Measurements from ENCODE around the gene ZNF423. TPM values are rescaled to one million over a fixed set of nuclear protein-coding genes. Genes with fewer than 3 reads are reported as not detected.

The ZNF423 gene
- total RNA-seq, 1 donor from 2014 or later = 0.35 TPM

DNA sequence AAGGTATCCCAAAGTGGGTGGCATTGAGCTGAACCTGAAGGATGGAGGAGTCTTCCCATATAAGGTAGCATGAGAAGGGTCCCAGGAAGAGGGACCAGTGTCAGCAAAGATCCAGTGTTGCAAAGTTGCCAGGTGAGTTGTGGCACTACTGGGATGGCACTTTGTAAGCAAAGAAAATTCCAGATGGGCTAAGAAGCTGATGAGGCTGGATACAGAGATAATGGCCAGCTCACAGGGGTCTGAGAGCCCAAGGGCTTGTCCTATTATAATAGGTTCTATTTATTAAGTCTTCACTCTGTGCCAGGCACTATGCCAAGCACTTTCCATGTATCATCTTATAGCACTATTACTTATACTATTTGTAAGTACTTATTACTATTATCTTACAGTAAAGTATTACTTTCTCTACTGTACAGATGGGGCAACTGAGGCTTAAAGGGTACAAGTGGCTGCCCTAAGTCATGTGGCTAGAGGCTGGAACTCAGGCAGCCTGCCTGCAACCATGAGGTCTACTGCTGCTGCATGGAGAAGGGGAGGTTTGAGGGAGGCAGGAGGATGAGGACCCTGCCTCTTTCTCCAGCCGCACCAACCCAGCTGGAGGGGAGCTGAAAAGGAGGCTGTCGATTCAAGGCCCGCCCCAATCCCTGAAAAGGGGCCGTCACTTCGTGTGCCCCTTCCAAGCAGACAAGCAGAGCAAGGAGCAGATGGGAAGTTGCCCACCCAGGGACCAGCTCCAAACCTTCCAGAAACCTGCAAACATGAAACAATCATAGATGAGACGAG lies 395.8 kb downstream of the ZNF423 start:
- DNase-seq (ENCODE audit: low read depth) = no peak

DNA sequence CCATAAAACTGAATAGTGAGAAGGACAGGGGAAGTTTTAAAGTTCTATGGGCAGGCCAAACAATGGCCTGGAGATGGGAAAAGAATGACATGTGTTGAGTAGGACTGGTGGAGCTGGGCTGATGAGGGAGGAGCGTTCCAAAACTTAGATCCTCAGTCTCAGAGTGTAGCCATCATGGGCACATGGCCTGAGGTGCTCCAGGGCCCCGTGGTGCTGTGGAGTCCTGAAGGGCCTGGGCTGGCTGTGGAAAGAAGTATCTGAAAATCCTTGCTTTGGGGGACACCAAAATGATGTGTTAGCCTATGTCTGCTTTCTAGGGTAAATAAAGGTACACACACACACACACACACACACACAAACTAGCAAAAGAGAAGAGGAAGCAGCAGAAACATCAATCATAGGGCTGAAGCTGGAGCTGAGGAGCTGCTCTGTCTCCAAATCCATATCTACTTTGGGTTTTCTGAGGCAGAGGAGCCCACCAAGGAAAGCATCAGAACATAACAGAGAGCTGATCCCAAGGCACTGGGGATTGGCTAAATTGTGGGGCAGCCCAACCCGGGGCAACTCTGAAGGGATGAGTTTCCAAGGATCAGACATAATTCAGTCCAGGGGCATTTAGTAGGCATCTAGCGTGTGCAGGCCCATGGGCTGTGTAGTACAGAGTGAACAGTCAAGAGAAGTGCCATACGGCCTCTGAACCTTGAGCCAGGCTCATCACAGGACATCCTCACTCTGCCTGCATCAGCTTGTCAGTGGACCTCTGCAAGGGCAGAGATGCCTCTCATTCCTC lies 397.1 kb downstream of the ZNF423 start:
- no peak for DNase-seq (ENCODE audit: low read depth)

DNA sequence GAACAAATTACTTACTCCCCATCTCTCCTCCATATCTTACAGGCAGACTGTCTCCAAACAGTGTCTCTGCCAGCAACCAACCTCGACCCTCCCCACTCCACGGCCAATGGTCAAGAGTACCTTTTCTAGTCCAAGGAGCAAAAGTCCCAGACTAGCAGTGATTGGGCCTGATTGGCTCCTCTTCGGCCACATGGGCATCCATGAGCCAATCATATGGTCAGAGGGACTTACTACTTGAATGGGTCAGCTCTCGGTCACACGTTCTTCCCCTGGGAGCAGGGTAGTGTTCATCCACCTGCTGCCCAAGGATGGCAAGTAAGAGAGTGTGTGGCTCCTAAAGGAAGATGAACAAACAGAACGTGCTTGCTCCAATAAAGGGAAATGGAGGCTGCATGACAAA lies 397.7 kb downstream of the ZNF423 start:
- no peak for DNase-seq (ENCODE audit: low read depth)

DNA sequence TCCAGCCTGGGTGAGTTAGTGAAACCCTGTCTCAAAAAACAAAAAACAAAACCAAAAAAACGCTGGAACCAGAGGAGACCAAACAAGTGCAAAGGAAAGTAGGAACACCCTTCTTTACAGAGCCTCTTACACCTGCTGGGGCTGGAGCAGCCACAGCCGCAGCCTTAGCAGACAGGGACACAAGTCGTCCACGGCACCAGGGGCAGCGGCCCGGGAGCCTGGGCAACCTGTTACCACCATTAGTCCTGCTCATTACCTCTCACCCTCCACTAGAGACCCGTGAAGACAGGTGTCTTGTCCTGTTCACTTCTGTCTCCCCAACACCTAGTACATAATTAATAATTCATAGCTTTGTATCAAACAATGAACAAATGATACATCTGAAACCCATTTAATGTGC lies 398.7 kb downstream of the ZNF423 start:
- no peak for DNase-seq (ENCODE audit: low read depth)

DNA sequence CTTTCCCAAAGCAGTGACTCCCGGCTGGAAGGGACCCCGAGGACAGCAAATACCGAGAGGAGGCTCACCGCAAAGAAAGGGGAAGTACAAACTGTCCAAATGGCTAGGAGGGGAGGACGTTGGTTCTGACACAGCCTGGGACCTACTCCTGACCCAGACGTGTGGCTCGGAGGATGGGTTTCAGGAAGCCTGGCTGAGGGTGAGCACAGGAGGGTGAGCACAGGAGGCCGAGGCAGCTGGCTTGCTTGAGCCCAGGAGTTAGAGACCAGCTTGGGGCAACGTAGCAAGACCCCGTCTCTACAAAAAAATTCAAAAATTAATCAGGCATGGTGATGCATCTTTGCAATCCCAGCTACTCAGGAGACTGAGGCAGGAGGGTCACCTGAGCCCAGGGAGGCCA lies 399.1 kb downstream of the ZNF423 start:
- no peak for DNase-seq (ENCODE audit: low read depth)

DNA sequence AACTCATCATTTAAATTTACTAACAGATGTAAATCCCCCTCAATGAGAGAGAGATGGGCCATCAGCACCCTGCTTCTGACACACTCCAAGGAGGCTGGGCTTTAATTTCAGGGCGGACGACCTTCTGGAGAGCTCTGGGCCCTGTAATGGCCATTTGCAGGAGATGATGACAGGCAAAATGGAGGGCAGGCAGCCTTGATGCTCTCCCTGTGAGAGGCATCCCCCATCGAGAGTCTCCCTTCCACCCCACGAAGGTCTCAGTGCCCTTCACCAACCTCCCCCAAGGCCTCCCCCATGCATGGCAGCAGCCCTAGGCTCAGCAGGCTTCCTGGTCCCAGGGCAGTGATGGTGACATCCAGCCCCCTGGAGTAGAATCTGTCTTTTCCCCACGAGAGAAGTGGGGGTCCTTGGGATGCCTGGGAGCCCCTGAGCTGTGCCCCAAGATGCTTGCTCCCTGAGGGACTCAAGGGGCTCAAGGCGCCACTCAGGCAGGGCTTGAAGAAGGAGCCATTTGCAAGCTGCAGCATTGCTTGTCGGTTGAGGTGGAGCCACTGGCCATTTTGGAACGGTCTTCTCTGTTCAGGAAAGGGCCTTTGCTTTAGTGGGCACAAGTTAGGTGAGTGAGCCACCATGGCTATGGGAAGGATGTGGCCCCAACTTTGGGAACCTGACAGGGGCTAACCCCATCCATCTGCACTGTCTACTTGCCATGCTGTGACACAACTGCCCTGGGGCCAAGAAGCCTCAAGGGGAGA lies 399.7 kb downstream of the ZNF423 start:
- no peak for DNase-seq (ENCODE audit: low read depth)

DNA sequence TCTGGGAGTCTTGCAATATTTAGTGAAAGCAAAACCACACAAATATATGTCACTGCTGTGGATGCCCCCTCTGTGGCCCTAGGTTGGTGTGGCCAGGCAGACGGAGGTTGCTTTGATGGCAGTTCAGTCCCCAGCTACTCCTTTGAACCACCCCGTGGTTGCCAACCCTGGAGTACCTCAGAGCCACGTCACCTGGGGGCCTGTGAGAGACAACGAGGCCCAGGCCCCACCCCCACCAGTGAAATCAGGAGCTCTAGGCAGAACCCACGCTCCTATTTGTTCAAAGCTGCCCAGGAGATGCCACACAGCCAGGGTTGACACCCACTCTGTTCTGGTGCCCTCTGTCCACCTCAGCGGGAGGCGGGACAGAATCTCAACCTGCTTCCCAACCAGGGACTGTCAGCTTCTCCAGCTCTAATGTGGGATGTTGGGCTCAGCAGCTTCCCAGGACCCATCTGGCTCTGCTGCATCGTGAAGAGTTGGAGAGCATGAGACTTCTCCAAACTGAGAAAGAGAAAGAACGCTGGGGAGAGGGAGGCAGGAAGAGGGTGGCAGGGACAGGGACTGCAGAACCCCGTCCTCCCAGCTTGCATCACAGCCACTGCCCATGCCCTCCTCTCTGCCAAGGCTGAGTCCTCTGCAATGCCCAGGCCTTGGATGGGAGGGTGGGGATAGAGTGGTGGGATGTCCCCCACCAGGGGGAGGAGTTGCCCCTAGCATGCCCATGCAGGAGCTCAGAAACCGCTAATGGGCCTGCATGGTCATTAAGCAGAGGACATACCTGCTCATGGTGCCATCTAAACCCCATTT lies 400.5 kb downstream of the ZNF423 start:
- no peak for DNase-seq (ENCODE audit: low read depth)

DNA sequence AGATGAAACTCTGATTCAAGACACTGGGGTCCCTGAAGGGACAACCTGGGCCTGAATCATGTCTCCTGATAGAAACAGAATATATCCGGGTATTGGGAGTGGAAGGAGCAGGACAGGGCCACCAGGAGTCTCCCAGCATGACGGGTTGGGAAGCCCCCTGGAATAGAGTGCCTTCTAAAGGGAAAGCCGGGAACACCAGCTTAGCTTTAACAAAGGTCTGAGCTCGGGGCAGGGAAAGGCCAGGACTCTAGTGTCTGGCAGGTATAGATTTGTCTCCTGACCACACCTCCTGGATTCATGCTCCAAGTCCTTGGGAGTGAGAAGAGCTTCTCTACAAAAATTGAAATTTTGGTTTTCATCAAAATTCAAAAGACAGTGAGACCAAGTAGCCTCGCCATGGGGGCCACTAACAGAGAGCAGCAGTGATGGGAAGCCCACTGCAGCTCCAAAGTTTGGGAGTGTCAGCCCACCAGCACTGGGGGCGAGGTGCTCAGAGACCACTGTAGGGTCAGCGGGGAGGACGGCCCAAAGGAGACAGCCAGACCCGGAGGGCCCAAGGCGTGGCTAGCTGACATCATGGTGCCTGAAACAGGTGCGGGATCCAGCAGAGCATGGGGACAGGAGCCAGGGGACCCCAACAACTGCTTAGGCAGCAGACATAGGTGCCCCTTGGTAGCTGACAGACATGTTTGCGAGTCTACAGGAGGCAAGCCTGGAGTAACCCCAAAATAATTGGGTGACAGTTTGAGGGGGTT lies 401.3 kb downstream of the ZNF423 start:
- DNase-seq (ENCODE audit: low read depth) = no peak

DNA sequence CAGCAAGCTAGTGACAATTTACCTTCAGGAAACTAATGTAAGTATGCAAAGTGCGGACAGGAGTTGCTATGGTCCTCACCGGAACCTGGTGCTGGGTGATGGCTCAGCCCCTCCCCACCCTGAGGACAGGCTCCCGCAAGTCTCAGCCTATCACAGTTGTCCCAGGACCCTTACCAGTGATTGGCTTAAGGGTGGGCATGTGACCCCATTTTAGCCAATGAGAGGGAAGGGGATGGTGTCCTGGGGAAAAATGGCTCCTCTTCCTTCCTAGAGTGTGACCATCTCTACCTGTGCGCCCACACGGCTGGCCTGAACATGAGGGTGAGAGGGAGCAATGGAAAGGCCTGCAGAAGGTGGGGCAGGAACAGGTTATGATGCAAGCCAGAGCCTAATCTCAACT lies 401.9 kb downstream of the ZNF423 start:
- no peak for DNase-seq (ENCODE audit: low read depth)

DNA sequence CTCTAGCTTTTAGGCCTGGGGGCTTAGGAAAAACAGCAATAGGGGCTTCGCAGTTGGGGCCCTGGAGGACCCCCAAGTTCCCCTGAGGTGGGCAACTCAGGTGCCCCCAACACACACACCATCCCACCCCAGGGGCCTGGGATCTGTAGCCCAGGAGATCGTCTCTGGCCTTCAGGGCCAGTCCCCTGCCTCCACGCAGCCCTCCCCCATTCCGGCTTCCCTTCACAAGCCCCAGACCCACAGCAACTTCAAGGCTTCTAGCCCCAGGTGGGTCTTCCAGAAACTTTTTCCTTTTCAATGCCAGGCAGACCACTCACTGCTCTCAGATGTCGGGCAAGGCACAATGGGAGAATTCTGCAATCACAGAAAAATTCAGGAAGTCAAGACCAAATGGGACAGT lies 402.9 kb downstream of the ZNF423 start:
- no peak for DNase-seq (ENCODE audit: low read depth)

DNA sequence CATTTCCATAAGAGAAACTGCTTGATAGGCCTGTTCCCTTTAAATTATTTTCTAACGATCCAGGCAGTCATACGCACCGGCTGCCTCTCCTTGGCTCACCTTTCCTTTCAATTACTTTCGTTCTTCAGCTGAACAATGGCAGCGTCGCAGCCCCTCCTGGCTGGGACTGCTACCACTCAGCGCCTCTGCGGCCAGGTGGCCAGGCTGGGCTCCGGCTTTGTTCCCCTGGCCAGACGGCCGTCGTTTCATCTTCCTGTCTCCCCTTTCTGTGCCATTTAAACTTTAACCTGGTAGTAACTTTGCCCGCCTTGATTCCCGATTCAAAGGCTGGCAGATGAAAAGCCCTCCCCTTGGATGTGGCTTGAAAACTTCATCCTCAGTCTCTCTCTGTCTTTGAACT lies 403.3 kb downstream of the ZNF423 start:
- DNase-seq (ENCODE audit: low read depth) = no peak

DNA sequence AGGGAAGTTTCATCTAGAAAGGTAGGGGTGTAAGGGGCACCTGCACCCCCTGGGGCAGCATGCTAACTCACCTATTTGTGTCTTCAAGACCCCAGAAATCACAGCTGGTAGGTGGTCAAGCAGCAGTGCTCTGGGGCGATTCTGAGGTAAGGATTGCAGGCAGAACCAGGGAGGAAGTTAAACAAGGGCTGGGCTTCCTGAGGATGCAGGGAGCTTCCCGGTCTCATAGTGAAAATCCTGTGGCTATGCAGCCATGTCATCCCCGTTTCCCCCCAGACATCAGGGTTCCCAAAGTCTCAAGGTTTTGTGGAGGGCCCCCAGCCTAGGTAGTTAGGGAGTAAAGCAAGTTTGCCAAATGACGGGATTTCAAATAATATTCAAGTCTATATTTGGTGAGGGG lies 403.8 kb downstream of the ZNF423 start:
- no peak for DNase-seq (ENCODE audit: low read depth)

DNA sequence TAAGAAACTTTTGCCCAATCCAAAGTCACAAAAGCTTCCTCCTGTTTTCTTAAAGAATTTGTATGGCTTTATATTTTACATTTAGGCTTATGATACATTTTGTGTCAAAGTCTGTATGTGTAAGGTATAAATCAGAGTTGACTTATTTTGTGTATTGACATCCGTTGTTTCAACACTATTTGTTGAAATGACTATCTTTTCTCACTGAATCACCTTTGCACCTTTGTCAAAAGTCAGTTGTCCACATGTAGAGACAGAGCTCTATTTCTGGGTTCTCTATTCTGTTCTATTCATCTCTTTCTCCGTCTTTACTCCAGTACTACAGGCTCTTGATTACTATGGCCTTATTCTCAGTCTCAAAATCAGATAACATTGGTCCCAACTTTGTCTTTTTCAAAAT lies 409.1 kb downstream of the ZNF423 start:
- no peak for DNase-seq (ENCODE audit: low read depth)

DNA sequence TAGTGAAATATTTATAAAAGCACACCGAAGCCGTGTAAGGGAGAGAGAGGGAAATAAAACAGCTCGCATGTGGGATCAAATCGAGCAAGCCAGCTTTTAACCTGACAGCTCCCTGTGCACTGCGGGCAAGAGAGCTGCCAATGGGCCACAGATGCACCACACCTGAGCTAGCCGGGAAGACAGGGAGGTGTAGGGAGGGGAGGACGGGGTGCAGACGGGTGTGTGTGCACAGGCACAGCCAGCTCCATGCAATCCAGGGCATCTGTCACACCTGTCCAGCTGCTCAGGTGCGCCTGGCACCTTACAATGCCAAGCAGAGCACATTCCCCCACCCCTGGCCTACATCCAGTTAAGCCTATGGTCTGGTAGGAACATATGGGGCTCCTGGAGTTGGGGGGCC lies 412.3 kb downstream of the ZNF423 start:
- no peak for DNase-seq (ENCODE audit: low read depth)

DNA sequence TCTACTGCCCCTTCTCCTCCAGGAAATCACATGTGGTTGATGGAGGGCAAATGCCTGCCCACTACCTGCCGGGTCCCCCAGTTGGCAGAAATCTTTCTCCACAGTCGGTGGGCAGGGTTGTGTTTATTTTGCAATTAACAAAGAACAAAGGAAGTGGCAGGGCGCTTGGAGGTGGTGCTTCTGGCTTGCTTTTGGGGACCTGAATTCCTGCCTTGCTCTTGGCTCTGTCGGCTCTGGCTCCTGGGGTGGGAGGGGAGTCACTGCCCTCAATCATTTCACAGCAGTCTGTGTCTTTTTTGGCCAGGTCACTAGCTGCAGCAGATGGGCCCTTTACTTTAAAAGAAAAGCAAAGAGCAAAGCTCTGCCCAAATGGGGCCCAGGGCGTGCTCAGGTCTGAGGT lies 413.1 kb downstream of the ZNF423 start:
- DNase-seq (ENCODE audit: low read depth) = no peak

DNA sequence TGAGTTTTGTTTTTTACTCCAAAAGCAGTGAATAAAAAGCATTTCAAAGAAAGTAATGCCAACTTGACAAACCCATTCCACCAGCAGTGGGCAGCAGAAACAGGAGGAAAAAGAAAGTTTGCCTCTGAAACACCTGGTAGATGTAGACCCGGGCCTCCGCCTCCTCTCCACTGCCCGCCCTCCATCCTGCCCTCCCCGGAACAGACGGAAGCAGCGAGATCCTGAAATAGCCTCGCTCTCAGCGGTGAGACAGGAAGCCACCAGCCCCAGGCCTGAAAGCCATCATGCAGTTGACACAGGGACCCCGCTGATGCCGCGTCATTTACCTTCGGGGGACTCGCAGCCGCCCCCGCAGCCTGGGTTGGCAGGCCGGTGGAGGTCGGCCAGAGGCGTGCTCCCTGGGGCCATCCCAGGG lies 414.5 kb downstream of the ZNF423 start:
- DNase-seq (ENCODE audit: low read depth) = no peak

DNA sequence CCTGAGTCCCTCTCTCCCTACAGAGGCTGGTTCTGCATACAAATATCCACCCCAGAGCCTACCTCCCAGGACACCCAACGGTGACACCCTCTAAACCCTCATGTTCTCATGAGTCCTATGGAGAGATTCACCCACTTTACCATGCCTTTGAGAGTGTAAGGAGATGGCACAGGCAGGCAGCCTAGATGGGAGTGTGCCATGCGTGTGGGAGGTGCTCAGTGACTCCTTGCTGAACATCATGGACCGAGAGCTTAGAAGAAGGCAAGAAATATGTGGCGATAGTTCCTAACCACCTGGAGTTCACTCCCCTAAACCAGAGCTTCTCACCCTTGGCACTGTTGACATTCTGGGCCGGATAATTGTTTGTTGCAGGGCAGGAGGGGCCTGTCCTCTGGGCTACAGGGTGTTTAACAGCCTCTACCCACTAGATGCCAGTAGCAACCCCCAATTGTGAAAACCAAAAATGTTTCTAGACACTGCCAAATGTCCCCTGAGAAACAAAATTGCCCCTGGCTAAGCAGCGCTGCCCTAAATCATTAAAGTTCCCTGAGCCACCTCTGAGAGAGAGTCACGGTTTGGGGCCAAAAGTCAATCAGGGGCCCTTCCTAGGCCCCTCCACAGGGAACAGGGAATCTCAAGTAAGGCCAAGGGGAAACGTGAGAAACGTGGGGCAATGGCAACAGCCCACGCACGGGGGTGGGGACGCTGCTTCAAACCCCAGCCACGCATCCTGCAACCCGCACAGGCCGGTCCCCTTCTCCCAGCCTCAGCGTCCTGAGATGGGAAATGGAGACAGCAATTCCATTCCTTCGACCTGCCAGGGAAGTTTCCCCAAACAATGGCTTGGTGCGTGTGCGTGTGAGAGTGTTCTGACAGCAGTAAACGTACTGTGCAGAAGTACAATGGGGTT lies 415.5 kb downstream of the ZNF423 start:
- DNase-seq (ENCODE audit: low read depth) = no peak

DNA sequence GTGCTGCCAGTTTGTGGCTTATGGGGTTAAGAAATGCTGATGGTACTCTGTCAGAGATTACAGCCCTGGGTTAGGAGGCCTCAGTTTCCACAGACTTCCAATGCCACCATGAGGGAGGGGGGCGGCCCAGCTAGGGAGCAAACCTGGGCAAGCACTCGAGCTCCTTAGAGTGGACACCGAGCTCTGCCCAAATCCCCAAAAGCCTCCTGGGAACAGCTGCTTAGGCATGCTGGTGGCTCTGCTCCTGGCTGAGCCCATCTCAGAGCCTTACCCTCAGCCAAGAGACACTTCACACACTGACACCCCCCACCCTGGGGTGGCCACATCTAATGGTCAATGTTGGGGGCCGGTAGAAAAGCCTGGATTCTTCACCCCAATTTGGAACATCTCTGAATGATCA lies 416.2 kb downstream of the ZNF423 start:
- DNase-seq (ENCODE audit: low read depth) = no peak

DNA sequence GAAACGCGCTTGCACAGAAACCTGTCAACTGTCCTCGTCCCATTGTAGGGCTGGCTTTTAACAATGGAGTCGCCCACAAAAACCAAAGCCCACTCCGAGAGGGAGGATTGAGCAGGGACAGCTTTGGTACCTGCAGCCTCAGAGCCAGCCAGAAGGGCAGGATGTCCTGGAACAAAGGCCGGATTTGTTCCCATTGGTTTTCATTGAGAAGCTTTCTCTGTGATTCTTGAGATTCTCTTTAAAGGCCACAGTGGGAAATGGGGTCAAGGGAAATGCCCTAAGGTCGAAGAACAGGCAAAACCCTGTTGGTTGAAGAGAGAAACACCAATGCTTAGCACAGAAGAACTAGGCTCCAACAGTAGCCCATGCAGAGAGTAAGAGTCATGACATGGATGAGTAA lies 416.9 kb downstream of the ZNF423 start:
- no peak for DNase-seq (ENCODE audit: low read depth)

Measured in renal cortical epithelial cell (primary cell).